HG03175 (cell line): ENCODE measurements around the gene HPCAL1.

Experiments used
- ATAC-seq: cut with Tn5 transposase; IDR thresholded peaks from one replicate; pipeline ENCODE4 v1.9.1; 2021; ENCODE audit warnings: mild to moderate bottlenecking, moderate library complexity; ENCODE audit not compliant: unreplicated experiment

Gene HPCAL1

DNA sequence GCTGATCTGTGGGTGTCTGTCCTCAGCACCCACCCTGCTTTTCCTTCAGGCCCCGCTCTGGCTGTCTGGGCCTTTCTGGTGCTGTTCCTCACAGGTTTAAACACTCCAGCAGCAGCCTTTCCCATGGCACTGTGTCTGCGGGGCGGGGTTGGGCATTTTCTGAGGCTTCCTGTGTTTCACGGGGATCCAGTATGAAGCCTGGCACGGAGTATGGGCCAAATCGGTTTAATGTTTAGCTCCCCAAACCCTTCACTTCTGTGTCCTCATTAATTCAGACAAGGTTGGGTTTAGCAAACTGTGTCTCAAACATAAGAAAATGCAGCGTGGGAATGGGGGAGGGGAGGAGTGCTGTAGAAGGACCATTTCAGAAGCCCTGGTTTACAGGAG is 44.9 kb downstream of the HPCAL1 start:
- ATAC-seq = no peak

DNA sequence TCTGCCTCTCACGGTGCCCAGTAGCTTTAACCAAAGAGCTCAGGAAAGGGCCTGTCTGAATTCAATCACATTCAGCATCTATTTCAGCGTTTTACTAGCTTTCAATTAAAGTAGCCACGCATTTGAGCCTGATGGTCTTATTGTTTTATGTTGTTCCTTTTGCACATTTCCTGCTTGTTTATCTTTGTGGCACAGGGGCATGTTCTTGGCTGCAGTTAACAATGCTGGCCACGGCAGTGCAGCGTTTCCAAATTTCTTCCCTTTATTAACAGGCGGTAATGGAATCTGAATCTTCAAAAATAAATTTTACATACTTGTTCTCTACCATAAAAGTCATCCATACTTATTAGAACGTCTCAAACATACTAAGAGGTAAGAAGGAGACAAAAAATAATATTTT is 46.2 kb downstream of the HPCAL1 start:
- no peak for ATAC-seq

DNA sequence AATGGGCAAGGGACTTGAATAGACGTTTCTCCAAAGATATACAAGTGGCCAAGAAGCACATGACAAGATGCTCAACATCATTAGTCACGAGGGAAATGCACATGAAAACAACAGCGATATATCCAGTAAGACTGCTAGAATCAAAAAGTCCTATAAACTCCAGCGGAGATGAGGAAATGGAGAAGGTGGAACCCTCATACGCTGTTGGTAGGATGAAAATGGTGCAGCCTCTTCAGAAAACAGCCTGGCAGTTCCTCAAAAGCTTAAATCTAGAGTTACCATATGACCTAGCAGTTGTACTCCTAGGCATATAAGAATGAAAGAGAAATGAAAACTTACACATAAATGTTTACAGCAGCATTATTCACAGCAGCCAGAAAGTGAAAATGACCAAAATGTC is 48.1 kb downstream of the HPCAL1 start:
- ATAC-seq = no peak

- ATAC-seq = no peak
Measured at GRCh38 chr2:10352361-10352760, 49.7 kb downstream of the HPCAL1 start.

DNA sequence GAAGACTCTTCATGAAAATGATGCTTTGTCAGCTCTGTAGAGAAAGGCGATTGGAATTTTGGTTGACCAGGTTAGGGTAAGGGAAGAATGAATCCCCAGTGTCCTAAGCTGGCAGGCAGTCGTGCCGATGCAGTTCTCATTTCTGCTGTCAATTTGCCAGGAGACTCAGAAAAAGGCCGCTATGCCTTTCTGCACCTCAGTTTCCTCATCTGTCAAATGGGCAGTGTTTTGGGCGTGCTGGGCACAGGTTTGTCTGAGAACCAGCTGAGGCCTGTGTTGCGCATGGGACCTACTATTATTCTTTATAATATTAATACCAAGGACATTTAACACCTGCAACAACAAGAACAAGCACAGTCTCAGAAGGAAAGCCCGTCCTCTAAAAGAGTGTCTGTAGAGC is 50.3 kb downstream of the HPCAL1 start:
- ATAC-seq = no peak

DNA sequence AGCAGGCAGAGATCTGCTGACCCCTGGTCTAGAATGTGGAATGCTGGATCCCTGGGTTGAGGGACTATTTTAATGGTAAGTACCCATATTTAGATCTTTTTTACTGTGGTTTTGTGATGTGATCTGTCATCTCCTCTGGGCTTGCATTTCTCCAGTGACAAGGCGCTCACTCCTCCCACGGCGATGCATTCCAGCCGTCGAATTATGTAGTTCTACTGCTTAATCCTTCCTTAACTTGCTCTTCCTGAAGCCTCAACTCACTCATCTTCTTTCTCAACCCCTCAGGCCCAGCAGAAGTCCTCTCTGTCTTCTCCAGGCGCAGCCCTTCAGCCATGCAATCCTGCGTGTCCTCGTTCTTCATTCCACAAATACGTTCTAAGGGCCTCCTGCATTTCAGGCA is 51.2 kb downstream of the HPCAL1 start:
- no peak for ATAC-seq

GRCh38 chr2:10354399-10354798 is 51.7 kb downstream of the HPCAL1 start:
- no peak for ATAC-seq

DNA sequence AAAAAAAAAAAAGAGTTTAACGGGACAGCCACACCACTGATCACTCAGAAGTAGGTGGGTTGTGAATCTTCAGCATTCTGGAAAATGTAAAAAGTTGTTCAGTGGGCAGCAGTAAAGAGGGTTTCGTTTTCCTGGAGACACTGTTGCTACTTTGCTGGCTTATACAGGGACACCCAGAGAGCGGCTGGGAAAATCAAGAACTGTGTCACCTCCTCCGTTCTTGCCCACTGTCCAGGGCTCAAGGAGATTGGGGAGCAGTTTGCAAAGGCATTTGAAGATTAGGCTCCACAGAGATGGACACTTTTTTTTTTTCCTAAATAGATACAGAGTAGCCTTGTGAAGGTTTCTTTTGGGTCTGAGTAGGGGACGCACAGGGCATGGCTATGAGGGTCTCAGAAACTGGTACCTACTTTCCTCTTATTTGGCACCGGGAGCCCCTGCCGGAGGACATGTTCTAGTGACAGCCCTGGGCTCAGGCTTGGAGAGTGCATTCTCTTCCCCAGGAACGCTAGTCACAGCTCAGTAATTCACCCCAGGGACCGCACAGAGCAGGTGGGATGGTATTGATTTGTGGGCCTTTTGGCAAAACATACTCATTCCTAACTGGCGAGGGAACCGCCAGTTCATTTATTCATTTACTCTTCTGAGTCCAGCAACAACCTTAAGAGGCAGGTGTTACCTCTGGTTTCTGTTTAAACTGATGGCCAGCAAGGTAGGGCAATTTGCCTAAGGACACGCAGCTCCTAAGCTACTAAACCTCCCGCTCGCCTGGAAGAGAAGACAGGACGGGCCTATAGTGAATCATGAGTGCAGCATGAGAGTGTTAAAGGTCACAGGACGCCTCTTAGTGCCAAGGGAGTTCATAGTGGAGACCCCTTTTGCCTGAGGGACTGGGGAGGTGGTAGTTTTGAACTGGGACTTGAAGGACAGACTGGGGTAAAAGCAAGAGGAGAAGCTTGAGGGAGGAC is 53.1 kb downstream of the HPCAL1 start:
- no peak for ATAC-seq

- no peak for ATAC-seq
Measured at GRCh38 chr2:10356439-10356811, 53.7 kb downstream of the HPCAL1 start.

DNA sequence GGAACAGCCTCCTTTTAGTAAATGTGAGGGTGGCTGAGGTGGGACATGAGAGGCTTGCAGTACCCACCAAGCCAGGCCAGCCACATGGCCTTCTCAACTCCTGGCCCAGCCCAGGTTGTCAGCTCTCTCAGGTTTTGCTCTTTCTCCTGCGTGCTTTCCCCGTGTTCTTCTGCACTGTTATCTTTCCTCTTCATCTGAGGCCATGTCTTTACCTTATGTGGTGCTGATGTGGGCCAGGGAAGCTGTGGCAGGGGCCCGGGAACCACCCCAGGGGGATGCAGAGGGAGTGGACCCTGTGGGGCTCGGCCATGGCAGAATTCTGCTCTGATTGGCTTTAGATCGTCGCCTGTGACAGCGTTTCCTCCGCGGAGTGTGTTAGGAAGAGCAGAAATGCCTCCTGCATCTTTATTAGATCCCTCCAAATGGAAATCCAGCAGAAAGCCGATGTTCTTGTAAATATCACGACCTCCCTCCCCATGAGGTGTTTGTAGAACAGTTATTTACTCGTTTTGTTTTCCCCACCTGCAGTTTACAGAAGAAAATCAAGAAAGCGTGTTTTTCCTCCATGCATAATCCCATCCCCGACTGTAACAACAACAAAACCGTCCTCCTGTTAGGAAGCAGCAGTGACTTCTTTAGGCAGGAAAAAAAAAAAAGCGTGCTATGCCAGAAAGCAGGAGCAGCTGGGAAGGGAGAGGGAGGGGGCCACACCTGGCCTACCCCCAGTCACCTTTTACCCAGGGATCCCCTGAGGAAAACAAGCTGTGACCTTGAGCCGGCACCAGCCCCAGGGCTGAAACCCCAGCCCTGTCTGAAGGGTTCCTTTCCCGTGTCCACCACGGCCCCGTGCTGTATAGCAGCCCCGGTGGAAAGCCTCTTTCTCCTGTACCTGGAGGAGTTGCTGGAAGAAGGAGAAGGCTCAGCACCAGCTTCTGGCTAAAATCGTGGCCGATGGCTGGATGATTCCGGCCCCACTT is 54.8 kb downstream of the HPCAL1 start:
- no peak for ATAC-seq

DNA sequence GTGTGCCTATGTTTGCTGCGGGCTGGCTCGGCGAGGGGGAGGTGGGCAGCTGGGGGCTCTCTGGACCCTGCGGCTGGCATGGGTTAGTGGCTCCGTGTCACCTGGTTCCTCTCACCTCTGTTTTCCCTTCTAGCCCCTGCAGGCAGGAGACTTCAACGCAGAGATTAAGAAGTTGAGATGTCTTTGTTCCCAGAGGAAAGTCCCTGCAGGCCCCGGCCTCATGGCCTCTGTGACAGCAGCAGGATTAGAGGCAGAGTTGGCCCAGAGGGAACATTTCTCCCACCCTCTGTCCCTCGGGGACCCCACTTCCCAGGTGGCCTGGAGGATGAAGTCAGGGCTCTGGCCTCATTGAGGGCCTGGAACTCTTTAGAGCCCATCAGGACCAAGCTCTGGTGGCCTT is 56.5 kb downstream of the HPCAL1 start:
- ATAC-seq = no peak

DNA sequence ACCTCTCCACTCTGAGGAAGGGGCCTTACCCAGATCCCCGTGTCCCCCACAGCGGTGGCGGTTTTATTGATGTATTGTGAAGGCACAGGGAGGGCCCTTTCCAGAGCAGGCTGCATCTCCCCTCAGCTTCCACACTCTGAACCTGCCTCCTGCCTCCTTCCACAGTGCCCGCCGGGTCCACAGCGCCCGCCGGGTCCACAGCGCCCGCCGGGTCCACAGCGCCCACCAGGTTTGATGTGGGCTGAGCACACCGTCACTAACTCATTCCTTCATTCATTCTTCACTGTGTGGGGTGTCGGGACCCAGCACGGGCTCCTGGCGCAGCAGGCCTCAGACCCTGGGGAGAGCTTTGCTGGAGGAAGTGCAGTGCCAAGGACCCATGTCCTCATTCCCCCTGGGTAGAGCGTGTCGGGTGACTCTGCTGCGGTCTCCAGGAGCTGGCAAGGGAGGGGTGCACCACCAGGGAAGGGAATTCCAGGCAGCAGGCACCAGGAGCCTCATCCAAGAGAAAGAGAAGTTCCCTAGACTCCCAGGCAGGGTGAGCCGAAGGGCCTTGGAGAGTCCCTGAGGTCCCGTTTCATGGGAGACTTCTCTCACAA is 57.1 kb downstream of the HPCAL1 start:
- ATAC-seq = no peak

- no peak for ATAC-seq
Measured at GRCh38 chr2:10360460-10360849, 57.8 kb downstream of the HPCAL1 start.

DNA sequence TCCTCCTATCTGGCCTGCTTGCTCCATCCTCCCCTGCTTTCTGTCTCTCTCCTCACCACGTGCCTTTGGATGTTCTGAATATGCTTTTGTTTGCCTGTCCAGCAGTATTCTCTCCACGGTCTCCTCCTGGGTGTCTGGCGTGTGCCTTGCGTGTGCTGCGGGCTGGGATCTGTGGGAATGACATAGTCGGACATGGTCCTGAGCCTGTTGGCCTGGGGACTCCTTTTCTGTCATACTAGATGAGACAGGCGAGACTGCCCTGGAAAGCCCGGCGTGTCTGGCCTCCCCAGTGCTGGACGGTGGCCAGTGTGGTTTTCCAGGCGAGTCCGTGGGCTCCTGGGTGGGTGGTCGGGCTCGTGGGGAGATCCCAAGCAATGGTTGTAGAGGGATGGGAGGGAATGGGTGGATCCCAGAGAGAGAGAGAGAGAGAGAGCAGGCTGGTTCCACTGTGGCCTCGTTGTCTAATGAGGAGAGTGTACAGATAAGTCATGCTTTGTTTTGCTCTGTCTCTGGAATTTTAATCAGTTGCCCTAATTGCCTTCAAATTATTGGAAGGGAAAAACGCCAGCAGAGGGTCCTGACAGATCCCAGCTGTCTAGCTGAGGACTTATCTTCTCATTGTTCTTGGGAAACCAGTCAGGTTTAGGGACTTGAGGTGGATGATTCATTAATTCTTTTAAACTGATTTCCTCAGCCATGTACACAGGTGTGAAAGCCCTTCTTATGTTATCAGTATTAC is 58.3 kb downstream of the HPCAL1 start:
- no peak for ATAC-seq

DNA sequence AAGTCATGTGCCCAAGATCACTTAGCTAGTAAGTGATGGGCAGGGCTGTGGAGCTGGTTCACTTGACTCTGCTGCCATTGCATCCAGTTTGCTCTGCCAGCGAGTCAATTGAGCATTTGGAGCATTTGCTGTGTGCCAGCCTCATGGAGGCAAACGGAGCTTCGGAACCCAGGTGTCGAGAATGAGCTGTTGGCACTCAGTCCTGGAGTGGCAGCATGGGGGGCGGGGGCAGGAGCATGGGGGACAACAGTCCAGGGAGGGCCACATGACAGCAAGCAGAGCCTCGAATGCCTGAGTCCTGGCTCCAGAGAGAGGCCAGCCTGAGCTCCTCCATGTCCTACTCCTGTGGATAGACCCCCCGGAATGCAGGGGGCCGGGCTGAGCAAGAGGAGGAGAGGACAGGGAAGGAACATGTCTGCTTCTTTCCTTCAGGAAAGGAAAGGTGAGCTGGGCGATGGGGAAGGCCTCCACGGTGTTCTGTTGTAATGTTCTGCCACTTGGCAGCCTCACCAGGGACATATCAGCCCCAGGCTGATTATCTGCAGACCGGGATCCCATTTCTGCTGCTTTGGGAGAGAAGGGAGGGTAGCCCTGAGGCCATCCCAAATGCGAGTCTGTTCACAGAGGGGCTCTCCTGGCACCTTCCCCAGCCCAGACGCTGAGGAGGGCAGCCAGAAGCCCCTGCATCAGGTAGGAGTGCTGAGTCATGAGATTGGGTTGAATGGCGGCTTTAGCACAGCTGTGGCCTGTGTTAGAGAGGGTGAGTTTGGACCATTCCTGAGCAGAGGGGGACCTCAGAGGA is 59.6 kb downstream of the HPCAL1 start:
- no peak for ATAC-seq

DNA sequence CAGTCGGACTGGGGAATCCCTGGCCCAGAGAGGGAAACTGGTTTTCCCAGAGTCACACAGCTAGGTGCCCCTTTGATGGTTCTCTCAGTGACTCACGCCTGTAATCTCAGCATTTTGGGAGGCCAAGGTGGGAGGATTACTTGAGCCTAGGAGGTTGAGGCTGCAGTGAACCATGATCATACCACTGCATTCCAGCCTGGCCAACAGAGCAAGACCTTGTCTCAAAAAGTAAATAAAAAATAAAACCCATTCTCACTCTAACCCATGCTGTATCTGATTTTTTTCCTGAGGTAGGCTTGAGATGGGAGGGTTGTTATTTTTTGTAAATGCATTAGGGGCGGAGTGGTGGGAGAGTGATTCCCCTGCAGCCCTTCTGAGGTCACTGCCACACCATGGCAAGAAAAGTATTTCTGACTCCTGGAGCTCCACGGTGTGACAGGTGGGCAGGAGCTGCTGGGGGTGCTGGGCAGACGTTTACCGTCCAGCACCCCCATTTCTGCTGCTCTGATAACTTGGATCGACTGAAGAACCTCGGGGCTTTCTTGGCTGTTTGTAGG is 60.3 kb downstream of the HPCAL1 start:
- ATAC-seq = no peak

GRCh38 chr2:10363861-10364610 is 61.3 kb downstream of the HPCAL1 start:
- no peak for ATAC-seq

DNA sequence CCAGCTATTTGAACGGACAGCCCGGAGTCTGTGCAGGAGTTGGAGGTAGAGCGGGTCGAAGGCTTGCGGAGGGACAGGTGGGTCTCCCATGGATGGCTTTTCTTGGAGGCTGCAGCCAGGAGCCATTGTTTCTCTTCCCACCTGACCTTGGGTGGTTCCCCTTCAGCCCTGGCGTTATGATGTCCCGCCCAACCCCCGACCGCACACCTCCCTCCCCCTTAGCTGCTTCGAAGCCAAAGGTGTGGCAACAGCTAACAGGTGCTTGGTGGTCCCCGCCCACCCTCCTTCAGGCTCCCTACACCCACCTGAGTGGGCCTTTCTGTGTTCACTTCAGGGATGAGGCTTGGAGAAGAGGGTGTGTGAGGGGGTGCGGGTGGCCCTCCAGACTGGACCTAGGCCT is 62.7 kb downstream of the HPCAL1 start:
- no peak for ATAC-seq
